ENCODE results near the gene ZC3HAV1.

DNA sequence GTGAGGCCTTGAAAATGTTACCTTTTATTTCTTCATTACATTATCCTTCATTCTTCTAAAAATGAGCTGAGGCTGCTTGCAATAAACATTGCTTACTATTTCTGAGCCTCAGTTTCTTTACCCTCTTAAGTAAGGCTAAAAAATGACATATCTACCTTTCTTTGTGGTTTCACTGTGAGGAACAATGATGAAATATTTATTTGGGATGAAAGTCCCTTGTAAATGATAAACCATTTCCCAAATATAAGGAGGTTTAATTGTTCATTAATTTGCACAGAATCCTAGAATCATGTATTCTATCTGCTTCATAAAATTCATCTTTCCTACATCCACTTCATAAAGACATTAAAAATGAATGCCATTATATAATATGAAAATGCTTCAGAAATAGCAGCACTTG, 27.9 kb downstream of the ZC3HAV1 start:
- TF ChIP-seq, protein P1, sequence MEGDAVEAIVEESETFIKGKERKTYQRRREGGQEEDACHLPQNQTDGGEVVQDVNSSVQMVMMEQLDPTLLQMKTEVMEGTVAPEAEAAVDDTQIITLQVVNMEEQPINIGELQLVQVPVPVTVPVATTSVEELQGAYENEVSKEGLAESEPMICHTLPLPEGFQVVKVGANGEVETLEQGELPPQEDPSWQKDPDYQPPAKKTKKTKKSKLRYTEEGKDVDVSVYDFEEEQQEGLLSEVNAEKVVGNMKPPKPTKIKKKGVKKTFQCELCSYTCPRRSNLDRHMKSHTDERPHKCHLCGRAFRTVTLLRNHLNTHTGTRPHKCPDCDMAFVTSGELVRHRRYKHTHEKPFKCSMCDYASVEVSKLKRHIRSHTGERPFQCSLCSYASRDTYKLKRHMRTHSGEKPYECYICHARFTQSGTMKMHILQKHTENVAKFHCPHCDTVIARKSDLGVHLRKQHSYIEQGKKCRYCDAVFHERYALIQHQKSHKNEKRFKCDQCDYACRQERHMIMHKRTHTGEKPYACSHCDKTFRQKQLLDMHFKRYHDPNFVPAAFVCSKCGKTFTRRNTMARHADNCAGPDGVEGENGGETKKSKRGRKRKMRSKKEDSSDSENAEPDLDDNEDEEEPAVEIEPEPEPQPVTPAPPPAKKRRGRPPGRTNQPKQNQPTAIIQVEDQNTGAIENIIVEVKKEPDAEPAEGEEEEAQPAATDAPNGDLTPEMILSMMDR (IDR thresholded peaks at IDR 0.05; ENCODE audit: low read depth, low read length): no peak
- TF ChIP-seq, protein P2, sequence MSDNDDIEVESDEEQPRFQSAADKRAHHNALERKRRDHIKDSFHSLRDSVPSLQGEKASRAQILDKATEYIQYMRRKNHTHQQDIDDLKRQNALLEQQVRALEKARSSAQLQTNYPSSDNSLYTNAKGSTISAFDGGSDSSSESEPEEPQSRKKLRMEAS (IDR thresholded peaks at IDR 0.05; ENCODE audit: low read depth, low read length): no peak
- TF ChIP-seq POLR2A (IDR thresholded peaks at IDR 0.05; ENCODE audit: extremely low read depth, insufficient read length): no peak

All from NB4 (cell line).